RWPE1 (cell line): ENCODE data around the gene TRIM45.
A peak's percentile ranks its signal among the peaks of the same experiment; 100 is the strongest.

Experiments used
- CTCF ChIA-PET: fragments of 350-600 bp; sonication (Branson Sonifier 250); formaldehyde crosslinking; extraction: SDS; loops from one replicate; lab custom pipeline; 2021; lab: Yijun Ruan, JAX
- POLR2A ChIA-PET: fragments of 400-600 bp; formaldehyde crosslinking; extraction: SDS; loops from one replicate; lab custom pipeline; 2020; ENCODE audit warnings: antibody characterized with exemption; ENCODE audit not compliant: low non-redundant PET; lab: Yijun Ruan, JAX
- DNase-seq: peaks from one replicate; pipeline ENCODE4 v3.0.0; 2012; ENCODE audit warnings: low spot score
- H3K27ac ChIP-seq: fragments of 450-650 bp; 2 replicates; pipeline ENCODE4 v1.5.1; 2017
- TF ChIP-seq, protein P1 (sequence below): fragments of 450-650 bp; conservative IDR thresholded peaks from 2 replicates; pipeline ENCODE4 v1.5.1; 2017; ENCODE audit warnings: low read depth, mild to moderate bottlenecking

Gene TRIM45

DNA sequence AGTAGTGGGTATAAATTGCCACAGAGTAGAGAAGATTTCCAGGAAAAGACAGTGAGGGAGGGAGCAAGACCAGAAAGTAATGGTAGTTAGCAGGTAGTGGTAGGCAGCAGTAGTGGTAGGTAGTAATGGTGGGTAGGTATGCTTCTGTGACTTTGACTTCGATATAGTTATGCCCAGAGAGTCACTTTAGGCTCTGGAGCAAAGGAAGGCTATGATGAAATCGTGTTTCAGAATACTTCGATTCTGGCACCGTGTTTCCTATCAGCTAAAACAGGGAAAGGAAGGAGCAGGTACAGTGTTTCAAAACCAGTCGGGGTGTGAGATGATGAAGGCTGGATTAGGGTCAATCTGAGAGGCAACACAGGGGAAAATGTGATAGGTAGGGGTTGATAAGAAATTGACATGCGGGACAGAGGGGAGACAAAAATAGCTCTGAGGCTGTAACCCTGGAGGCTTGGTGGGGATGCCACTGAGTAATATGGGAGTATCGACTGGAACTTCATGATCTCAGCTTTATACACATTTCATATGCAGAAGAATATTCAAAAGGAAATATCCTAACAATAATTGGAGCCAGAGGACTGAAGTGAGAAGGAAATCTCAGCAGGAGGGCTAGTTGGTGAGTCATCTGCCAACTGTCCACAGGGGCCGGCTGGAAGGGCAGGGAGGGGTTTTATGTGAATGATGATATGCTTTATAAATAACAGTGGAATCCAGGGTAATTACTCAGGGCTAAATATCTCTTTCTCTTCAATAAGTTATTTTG, 25.2 kb upstream of the TRIM45 start:
- ChIA-PET POLR2A (no interaction called here), CTCF (interaction anchor here (0.5 to 1.0 kb wide), 3 partner anchors 18 to 361 kb away, joined by 3 to 7 read pairs (median 4); no protein-coding TSS in a partner anchor)
- TF ChIP-seq, protein P1, sequence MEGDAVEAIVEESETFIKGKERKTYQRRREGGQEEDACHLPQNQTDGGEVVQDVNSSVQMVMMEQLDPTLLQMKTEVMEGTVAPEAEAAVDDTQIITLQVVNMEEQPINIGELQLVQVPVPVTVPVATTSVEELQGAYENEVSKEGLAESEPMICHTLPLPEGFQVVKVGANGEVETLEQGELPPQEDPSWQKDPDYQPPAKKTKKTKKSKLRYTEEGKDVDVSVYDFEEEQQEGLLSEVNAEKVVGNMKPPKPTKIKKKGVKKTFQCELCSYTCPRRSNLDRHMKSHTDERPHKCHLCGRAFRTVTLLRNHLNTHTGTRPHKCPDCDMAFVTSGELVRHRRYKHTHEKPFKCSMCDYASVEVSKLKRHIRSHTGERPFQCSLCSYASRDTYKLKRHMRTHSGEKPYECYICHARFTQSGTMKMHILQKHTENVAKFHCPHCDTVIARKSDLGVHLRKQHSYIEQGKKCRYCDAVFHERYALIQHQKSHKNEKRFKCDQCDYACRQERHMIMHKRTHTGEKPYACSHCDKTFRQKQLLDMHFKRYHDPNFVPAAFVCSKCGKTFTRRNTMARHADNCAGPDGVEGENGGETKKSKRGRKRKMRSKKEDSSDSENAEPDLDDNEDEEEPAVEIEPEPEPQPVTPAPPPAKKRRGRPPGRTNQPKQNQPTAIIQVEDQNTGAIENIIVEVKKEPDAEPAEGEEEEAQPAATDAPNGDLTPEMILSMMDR: no peak
- no peak overlapping the region for H3K27ac ChIP-seq
- DNase-seq: peak; percentile 65

DNA sequence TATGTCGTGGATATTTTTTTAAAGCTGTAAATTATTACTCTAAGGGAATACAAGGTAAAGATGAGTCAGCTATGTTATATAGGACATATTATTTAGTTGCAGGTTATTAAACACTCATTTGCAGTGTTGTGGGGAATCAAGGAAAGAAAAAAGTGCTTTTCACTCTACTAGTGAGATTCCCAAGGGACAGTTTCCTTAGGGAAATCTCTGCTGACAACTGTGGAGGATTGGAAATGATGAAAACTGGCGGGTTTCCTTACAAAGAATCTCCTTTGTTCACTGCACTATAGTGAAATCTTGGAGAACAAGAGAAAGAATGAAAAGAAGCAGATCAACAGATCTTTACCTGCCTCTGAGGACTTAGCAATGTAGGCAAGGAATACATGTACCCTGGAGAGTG, 24.5 kb upstream of the TRIM45 start:
- CTCF ChIA-PET: interaction anchor here (1.0 kb wide), 2 partner anchors 17 to 18 kb away, joined by 4 to 7 read pairs; no protein-coding TSS in a partner anchor
- DNase-seq: no peak
- H3K27ac ChIP-seq: no peak overlapping the region
- TF ChIP-seq, protein P1: no peak
- POLR2A ChIA-PET: no interaction called here

DNA sequence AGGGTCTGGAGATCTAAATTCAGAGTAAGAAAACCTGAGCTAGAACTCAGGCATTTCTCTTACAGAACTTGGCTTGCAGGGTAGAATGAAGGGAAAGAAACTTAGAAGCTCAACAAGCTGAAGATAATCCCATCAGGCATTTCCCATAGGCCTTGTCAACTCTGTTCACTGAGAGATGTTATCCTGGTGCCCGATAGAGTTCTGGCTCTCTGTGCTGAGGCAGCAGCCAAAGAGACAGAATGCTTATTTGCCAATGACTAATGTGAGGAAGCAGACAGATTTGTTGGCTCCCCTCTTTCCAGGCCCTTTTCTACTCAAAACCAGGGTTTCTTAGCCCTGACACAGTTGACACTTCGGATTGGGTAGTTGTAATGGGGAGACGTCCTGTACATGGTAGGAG, 22.3 kb upstream of the TRIM45 start:
- no peak overlapping the region for H3K27ac ChIP-seq
- POLR2A ChIA-PET: no interaction called here
- no peak for DNase-seq
- CTCF ChIA-PET: interaction anchor here (1.8 kb wide), 1 partner anchor 141 kb away, joined by 4 read pairs; no protein-coding TSS in a partner anchor
- TF ChIP-seq, protein P1: no peak

DNA sequence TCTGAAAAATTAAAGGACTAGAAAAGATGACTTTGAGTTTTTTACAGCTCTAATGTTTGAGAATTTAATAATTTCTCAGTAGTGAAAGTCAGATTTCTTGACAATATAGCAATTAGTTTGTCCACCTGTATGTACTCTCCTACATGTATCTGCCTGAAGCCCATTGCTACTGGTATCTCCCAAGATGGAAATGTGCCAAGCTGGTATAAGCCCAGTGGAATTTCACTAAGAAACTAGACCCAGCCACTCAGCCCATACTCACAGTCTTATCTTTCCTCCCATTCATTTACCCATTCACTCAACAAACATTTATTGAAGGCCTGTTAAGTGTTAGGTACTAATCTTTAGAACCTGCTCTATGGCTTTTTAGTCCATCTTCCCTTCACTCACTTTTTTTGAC, 21.6 kb upstream of the TRIM45 start:
- no peak overlapping the region for H3K27ac ChIP-seq
- TF ChIP-seq, protein P1: no peak
- ChIA-PET CTCF (interaction anchor here (0.6 to 1.8 kb wide), 2 partner anchors 21 to 141 kb away, joined by 3 to 4 read pairs; no protein-coding TSS in a partner anchor), POLR2A (no interaction called here)
- DNase-seq: no peak

DNA sequence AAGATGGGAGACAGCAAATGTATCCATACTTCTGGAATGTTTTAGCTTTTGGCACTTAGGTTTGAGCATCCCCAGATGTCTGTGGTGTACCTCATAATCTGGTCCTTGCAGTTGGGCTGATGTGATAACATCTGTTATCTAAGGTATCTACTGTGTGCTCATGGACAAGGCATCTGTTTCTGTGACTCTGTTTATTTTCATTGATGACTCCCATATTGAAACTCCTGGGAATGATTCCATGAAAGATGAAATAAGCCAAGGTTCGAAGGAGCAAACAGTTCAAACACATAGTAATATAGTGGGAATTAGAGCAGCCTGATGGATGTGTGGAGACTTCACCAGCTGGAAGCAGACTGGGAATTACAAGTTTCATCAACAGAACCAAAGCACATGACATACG, 20.7 kb upstream of the TRIM45 start:
- DNase-seq: no peak
- TF ChIP-seq, protein P1: no peak
- H3K27ac ChIP-seq: no peak overlapping the region
- CTCF ChIA-PET: interaction anchor here (0.6 kb wide), 1 partner anchor 626 kb away, joined by 3 read pairs; no protein-coding TSS in a partner anchor
- POLR2A ChIA-PET: no interaction called here

DNA sequence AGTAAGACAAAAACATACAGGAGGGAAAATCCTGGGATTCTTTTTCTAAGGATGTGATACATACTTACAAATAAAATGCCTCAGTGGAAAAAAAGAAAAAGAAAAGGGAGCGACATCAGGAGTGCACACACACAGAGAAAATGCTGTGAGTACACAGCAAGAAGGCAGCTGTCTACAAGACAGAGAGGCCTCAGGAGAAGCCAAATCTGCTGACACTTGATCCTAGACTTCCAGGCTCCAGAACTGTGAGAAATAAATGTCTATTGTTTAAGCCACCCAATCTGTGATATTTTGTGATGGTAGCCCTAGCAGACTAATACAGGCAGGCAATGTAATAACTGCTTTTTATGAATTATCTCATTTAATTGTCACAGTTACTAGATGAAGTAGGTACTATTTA, 17.0 kb upstream of the TRIM45 start:
- POLR2A ChIA-PET: no interaction called here
- no peak overlapping the region for H3K27ac ChIP-seq
- TF ChIP-seq, protein P1: no peak
- CTCF ChIA-PET: no interaction called here
- DNase-seq: no peak
